HEK293T (cell line): Measurements from ENCODE around the gene TBC1D10B.

ENCODE experiments used
- ARNT ChIP-seq: fragments of 450-650 bp; IDR thresholded peaks from 2 replicates; pipeline ENCODE4 v1.6.1; 2017; ENCODE audit warnings: mild to moderate bottlenecking
- BHLHE40 ChIP-seq: fragments of 450-650 bp; IDR thresholded peaks from 2 replicates; pipeline ENCODE4 v1.6.1; 2016; ENCODE audit warnings: mild to moderate bottlenecking, moderate library complexity, borderline replicate concordance
- CTBP1 ChIP-seq: fragments of 450-650 bp; IDR thresholded peaks from 2 replicates; pipeline ENCODE4 v1.6.1; 2016; ENCODE audit warnings: borderline replicate concordance
- ELF4 ChIP-seq: fragments of 450-650 bp; IDR thresholded peaks from 2 replicates; pipeline ENCODE4 v1.6.1; 2017; ENCODE audit warnings: antibody characterized with exemption
- FOXA1 ChIP-seq: fragments of 450-650 bp; IDR thresholded peaks from 2 replicates; pipeline ENCODE4 v1.6.1; 2016; ENCODE audit warnings: mild to moderate bottlenecking
- FOXK2 ChIP-seq: fragments of 450-650 bp; IDR thresholded peaks from 2 replicates; pipeline ENCODE4 v1.6.1; 2016; ENCODE audit warnings: mild to moderate bottlenecking
- FOXM1 ChIP-seq: fragments of 450-650 bp; IDR thresholded peaks from 2 replicates; pipeline ENCODE4 v1.6.1; 2017; ENCODE audit warnings: mild to moderate bottlenecking, borderline replicate concordance
- HDGF ChIP-seq: fragments of 450-650 bp; IDR thresholded peaks from 2 replicates; pipeline ENCODE4 v1.6.1; 2017; ENCODE audit warnings: antibody characterized with exemption, borderline replicate concordance
- L3MBTL2 ChIP-seq: fragments of 450-650 bp; conservative IDR thresholded peaks from 2 replicates; pipeline ENCODE4 v1.6.1; 2016; ENCODE audit warnings: mild to moderate bottlenecking
- SP1 ChIP-seq: fragments of 450-650 bp; IDR thresholded peaks from 2 replicates; pipeline ENCODE4 v1.6.1; 2017
- TARDBP ChIP-seq: fragments of 450-650 bp; IDR thresholded peaks from 2 replicates; pipeline ENCODE4 v1.6.1; 2016
- TF ChIP-seq, protein P1 (sequence below): fragments of 450-650 bp; IDR thresholded peaks from 2 replicates; pipeline ENCODE4 v1.6.1; 2016

GRCh38 chr16:30375864-30376263, 5.6 kb upstream of the TBC1D10B start:
- no peak for TF ChIP-seq TARDBP
- TF ChIP-seq, protein P1, sequence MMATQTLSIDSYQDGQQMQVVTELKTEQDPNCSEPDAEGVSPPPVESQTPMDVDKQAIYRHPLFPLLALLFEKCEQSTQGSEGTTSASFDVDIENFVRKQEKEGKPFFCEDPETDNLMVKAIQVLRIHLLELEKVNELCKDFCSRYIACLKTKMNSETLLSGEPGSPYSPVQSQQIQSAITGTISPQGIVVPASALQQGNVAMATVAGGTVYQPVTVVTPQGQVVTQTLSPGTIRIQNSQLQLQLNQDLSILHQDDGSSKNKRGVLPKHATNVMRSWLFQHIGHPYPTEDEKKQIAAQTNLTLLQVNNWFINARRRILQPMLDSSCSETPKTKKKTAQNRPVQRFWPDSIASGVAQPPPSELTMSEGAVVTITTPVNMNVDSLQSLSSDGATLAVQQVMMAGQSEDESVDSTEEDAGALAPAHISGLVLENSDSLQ: no peak
- TF ChIP-seq L3MBTL2: no peak
- TF ChIP-seq FOXM1: no peak
- no peak for TF ChIP-seq ELF4
- no peak for TF ChIP-seq FOXK2
- no peak for TF ChIP-seq BHLHE40
- TF ChIP-seq CTBP1: no peak
- TF ChIP-seq HDGF: no peak
- no peak for TF ChIP-seq ARNT
- no peak for TF ChIP-seq SP1
- no peak for TF ChIP-seq FOXA1
